Measurements from ENCODE around the gene TLR2.

DNA sequence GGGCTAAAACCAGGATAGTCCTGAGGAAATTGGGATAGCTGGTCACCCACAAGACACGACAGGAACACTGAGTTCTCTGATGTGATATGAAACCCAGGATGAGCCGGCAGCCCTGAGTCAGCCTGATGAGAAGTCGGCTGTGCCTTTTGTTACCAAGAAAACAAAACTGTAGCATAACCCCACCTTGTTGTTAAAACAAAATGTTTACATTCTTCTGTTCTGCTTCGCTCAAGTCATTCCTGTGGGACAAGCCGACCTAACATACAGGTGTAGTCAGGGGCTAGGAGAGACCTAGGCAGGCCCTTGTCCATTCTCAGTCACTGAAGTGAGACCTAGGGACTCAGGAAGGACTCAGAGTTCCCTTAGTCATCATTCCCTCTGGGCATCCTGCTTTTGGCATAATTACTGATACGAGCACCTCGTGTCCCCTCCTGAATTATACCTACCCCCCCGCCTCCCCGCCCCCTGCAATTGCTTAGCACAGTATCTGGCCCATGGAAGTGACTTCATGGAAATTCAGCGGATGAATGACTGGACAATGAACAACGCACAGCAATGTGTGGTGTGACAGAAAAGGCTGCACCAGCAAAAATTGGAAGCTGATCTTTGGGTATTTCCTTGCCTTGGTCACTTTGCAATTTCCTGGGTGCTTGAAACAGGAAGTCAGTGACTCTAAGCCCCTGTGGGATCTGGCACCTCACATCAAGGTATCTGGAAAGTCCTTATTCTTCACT is 31.9 kb upstream of the TLR2 start:
- TF ChIP-seq MAZ (IDR thresholded peaks at IDR 0.05; ENCODE audit: borderline replicate concordance, low read depth, low read length) (no peak), CTCF (conservative IDR thresholded peaks at IDR 0.05; ENCODE audit: low read depth, low read length) (no peak), POLR2A (IDR thresholded peaks at IDR 0.05; ENCODE audit: low read depth, low read length) (no peak), MAFK (IDR thresholded peaks at IDR 0.05; ENCODE audit: low read depth, low read length) (no peak), FOS (IDR thresholded peaks at IDR 0.05; ENCODE audit: low read depth, low read length) (no peak), USF2 (IDR thresholded peaks at IDR 0.05; ENCODE audit: low read depth, low read length) (no peak), RCOR1 (IDR thresholded peaks at IDR 0.05; ENCODE audit: insufficient replicate concordance, low read length) (no peak), CEBPB (IDR thresholded peaks at IDR 0.05; ENCODE audit: low read depth, low read length) (no peak), ELK1 (IDR thresholded peaks at IDR 0.05; ENCODE audit: borderline replicate concordance, low read depth, low read length) (no peak), RAD21 (IDR thresholded peaks at IDR 0.05; ENCODE audit: low read length) (no peak)

Data from IMR-90 (cell line).